Chondrocyte (in vitro differentiated cells): ENCODE data around the gene CETP. TPM values are rescaled to one million over a fixed set of nuclear protein-coding genes. Genes with fewer than 3 reads are reported as not detected.
A peak's percentile ranks its signal among the peaks of the same experiment; 100 is the strongest.

ENCODE experiments used
- DNase-seq: peaks from one replicate; pipeline ENCODE4 v3.0.0; 2021; ENCODE audit warnings: mixed read lengths, low spot score
- H3K27ac Mint-ChIP-seq: one replicate; pipeline ENCODE4 v1.8.0; 2021; ENCODE audit warnings: mild to moderate bottlenecking, moderate library complexity, mixed read lengths; ENCODE audit not compliant: unreplicated experiment
- H3K27me3 Mint-ChIP-seq: 2 replicates; pipeline ENCODE4 v1.8.0; 2021; ENCODE audit warnings: low read depth, mixed read lengths
- H3K36me3 Mint-ChIP-seq: 2 replicates; pipeline ENCODE4 v1.8.0; 2021; ENCODE audit warnings: low read depth, mixed read lengths
- H3K4me1 Mint-ChIP-seq: 2 replicates; pipeline ENCODE4 v1.8.0; 2021; ENCODE audit warnings: low read depth, mild to moderate bottlenecking, mixed read lengths
- H3K4me3 Mint-ChIP-seq: one replicate; pipeline ENCODE4 v1.8.0; 2021; ENCODE audit warnings: mild to moderate bottlenecking, moderate library complexity, mixed read lengths; ENCODE audit not compliant: unreplicated experiment
- H3K9me3 Mint-ChIP-seq: 2 replicates; pipeline ENCODE4 v1.8.0; 2021; ENCODE audit warnings: low read depth, mixed read lengths
- total RNA-seq: library from RNA; stranded (reverse); gene quantifications from 3 replicates; pipeline ENCODE4 v1.2.1, GENCODE V29; 2021
- TF ChIP-seq, protein P1 (sequence below): fragments of 200-600 bp; sonication (generic); IDR thresholded peaks from 2 replicates; pipeline ENCODE4 v1.5.0; 2021; ENCODE audit warnings: antibody characterized with exemption, mild to moderate bottlenecking, moderate library complexity

Gene CETP
- total RNA-seq, 1 donor from 2014 or later: not detected

DNA sequence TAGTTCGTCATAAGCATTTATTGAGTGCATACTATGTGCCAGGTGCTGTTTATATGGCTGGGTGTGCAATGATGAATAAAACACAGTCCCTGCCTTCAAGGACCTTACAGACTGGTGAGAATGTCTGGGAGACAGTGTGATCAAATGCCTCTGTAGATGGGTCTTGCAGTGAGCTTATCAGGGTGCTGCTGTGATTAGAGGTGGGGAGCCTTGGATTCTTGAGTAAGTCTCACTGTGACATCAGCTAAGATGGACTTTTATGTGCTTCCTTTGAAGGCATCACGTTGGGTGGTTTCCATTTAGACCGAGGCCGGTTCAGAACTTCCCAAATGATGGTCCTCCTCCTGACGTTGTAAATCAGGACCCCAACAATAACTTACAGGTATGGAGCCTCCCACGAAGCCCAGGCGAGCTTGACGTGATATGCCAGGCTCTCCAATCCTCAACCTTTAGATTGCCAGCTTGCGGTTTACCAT lies 19.9 kb upstream of the CETP start:
- TF ChIP-seq, protein P1, sequence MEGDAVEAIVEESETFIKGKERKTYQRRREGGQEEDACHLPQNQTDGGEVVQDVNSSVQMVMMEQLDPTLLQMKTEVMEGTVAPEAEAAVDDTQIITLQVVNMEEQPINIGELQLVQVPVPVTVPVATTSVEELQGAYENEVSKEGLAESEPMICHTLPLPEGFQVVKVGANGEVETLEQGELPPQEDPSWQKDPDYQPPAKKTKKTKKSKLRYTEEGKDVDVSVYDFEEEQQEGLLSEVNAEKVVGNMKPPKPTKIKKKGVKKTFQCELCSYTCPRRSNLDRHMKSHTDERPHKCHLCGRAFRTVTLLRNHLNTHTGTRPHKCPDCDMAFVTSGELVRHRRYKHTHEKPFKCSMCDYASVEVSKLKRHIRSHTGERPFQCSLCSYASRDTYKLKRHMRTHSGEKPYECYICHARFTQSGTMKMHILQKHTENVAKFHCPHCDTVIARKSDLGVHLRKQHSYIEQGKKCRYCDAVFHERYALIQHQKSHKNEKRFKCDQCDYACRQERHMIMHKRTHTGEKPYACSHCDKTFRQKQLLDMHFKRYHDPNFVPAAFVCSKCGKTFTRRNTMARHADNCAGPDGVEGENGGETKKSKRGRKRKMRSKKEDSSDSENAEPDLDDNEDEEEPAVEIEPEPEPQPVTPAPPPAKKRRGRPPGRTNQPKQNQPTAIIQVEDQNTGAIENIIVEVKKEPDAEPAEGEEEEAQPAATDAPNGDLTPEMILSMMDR: no peak
- H3K27ac Mint-ChIP-seq: peak overlapping the region; percentile 45
- H3K4me1 Mint-ChIP-seq: peaks cover 80% of the 10 kb centered on the region
- H3K4me3 Mint-ChIP-seq: no peak overlapping the region
- no peak for DNase-seq
- no peaks in the 10 kb centered on the region for H3K27me3 Mint-ChIP-seq
- no peaks in the 10 kb centered on the region for H3K9me3 Mint-ChIP-seq
- peaks cover 59% of the 10 kb centered on the region for H3K36me3 Mint-ChIP-seq

DNA sequence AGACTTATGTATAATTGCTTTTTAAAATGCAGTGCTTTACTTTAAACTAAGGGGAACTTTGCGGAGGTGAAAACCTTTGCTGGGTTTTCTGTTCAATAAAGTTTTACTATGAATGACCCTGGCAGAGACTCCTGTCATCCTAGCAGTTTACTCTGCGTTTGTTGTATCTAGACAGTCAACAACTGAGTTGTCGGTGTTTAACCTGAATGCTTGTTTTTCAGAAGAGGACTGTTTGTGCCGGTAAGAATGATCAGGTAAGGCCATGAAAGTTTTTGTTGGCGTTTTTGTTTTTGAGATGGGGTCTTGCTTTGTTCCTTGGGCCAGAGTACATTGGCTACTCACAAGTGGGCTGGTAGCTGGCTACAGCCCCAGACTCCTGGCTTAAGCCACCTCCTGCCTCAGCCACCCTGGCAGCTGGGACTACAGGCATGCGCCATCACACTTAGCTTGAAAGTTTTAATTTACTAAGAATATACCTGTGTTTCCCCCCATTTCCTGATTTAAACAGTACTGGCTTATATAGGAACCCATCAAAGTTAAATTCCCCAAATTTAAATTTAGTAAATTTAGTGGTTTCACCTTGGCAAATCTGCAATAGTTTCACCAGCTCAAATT lies 17.9 kb upstream of the CETP start:
- no peak for DNase-seq
- no peaks in the 10 kb centered on the region for H3K27me3 Mint-ChIP-seq
- H3K9me3 Mint-ChIP-seq: no peaks in the 10 kb centered on the region
- H3K4me1 Mint-ChIP-seq: peaks cover 64% of the 10 kb centered on the region
- H3K36me3 Mint-ChIP-seq: peaks cover 42% of the 10 kb centered on the region
- no peak overlapping the region for H3K4me3 Mint-ChIP-seq
- TF ChIP-seq, protein P1: no peak
- peak overlapping the region; percentile 70 for H3K27ac Mint-ChIP-seq

- Mint-ChIP-seq H3K4me1 (peaks cover 51% of the 10 kb centered on the region), H3K27ac (peak overlapping the region; percentile 49), H3K4me3 (no peak overlapping the region), H3K9me3 (no peaks in the 10 kb centered on the region), H3K27me3 (no peaks in the 10 kb centered on the region), H3K36me3 (peaks cover 30% of the 10 kb centered on the region)
- TF ChIP-seq, protein P1: no peak
- no peak for DNase-seq
Measured at GRCh38 chr16:56944954-56945839, 16.6 kb upstream of the CETP start.

GRCh38 chr16:56945847-56946527 lies 15.8 kb upstream of the CETP start:
- Mint-ChIP-seq H3K27me3 (no peaks in the 10 kb centered on the region), H3K27ac (peak overlapping the region; percentile 85), H3K36me3 (peaks cover 27% of the 10 kb centered on the region), H3K9me3 (no peaks in the 10 kb centered on the region), H3K4me1 (peaks cover 46% of the 10 kb centered on the region), H3K4me3 (no peak overlapping the region)
- no peak for DNase-seq
- TF ChIP-seq, protein P1: no peak
